NCI-H1436 (cell line): ENCODE measurements around the gene FBXW11.
"Not testable (repeated sequence)": the region's sequence is repeated elsewhere in the genome, so short reads cannot be mapped to it uniquely, and the experiment has no call there.

Experiments
- DNase-seq: peaks from one replicate; lab custom pipeline; 2025; lab: John Stamatoyannopoulos, UW

Gene FBXW11

DNA sequence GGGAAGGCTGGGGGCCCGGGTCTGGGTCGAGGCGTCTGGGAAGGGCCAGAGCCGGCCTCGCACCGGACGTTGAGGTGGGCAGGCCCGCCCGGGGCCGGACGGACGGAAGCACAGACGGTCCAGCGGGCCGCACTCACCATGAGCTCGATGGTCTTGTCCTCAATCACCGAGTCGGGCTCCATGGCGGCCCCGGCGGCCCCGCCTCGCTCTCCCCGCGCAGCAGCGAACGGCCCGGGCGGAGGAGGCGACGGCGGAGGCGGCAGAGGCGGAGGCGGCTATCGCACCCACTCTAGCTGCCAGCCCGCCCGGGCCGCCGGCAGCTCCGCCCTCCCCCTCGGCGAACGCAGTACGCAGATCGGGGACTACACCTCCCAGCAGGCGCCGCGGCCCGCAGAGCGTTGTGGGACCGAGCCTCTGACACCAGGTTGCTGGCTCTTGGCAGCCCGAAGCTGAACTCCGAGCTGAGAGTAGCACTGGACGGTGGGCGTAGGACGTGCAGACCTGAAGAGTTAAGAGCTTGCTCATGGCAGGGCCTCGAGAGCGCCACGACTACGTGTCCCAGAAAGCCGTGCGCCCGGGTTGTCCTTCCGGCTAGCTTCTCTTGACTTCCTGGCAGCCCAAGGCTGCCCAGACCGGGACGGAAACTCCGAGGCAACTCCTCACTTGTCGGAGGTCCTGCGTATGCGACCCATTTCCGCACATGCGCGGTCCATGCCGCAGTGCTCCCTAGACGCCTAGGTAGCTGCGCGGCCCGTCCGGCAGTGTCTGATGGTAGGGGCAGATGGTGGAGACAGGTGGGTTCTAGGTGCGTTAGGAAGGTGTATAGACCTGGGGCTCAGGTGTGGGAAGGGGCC lies at the start of gene FBXW11:
Gene FBXW11, minus strand, starts transcription at position 318 of the 854 bp plus-strand sequence. Its CDS starts 136 bp downstream, at position 182.
- peak; percentile 69 for DNase-seq

DNA sequence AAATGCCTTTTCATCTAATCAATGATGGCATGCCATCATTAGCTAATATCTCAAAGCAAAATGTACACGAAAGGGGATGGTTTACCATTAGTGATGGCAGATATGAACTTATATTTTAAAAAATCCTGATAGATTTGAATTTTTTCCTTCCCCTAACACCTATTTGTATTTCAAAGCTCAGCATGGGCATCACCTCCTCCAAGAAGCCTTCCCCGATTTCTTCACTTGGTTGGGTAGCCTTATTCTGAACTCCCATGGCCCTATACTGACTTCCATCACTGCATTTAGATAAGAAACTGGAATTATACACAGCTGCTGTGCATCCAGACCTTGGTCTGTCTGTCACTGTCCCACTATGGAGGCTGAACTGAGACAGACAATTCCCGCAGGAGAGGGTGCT lies 49.6 kb upstream of the FBXW11 start:
- DNase-seq: no peak

DNA sequence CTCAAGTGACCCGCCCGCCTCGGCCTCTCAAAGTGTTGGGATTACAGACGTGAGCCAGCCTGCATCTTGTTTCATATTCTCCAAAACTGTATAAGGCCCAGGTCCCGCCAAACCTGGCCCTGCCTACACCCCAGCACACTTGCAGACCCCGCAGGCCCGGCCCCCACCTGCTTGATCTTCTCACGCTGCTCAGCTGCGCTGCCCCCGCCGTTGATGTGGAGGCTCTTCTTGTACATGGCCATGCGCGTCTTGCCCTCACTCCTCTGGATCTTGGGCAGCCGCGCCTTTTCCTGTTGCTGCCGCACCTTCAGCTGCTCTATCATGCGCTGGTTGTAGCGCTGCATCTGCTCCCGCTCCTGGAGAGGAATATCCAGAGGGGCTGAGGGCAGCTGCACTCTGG lies 49.0 kb upstream of the FBXW11 start:
- no peak for DNase-seq

DNA sequence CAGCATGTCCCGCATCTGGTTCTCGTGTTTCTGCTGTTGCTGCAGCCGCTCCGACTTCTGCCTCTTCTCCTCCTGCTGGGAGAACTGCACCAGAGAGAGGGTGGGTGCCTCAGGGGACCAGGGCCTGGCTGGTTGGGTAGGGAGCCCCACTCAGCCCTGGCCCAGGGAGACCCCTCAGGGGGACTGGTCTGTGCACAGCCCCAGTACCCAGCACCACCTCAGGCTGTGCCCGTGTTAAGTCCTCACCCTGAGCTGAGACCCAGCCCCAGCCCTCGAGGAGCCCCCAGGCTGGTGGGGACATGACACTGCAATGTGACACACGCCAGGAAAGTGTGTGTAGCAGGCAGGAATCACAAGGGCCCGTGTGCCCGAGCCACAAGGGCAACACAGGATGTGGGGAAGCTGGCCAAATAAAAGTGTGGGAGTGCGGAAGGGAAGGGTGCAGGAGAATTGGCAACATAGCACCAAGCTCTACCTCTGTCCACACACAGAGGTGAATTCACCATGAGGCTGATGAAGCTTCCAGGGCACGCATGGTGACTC lies 48.2 kb upstream of the FBXW11 start:
- no peak for DNase-seq

DNA sequence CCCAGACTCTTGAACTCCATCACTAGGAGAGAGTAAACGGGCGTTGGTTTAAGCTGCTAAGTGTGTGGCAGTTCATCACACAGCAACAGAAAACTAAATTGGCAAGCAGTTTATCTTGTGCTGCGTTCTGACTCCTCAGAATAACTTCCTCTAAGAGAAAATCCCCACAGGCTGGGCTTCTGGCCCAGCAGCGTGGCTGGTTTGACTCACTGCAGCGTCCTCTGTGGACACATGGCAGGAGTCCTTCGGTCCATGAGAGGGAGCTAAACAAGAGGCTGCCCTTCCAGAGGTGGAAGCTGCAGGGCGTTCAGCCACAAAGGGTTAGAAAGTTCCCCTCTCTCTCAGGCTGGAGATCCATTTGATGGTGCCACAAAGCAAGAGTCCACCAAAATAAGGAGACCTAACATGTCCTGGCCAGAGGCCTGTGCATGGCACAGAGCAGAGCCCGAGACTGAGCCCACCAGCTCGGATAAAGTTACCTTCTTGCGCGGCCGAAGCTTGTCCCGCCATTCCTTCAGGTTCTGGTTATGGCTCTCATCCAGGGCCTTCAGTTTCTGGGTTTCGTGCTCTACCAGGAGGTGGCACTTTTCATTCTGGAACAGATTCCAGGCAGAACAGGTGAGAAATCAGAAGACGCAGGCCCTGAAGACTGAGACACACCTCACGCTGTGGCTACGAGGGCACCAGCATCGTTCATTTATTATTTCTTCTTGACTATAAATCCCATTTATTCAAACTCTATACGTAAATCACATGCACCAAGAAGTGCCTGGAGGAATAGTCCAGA lies 46.2 kb upstream of the FBXW11 start:
- DNase-seq: no peak

DNA sequence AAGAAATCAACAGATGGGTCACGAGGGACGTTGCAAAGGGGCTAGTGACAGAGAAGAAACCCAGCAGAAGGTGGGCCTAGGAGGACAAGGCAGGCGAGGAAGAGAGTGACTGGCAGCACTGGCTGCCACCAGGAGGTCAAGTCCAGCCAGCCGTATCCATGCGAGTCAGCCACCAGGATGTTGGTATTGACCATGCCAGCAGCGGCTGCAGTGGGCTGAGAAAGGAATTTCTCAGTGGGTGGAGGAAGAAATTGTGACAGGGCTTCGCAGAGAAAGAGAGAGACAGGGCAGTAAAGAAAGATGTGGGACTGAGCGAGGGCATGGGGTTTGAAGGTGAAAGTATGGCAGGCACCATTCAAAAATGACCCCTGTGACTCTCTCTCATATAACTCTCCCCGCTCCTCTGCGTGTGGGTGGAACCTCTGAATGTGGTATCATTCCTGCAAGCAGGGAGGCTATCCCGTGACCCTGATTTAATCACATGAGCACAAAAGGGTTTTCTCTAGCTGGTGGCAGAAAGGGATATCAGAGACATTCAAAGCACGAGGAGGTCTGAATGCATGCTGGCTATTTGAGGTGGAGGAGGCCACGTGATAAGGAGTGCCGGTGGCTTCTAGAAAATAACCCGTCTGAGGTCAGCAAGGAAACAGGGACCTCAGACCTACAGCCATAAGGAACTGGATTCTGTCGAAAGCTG lies 45.4 kb upstream of the FBXW11 start:
- no peak for DNase-seq

DNA sequence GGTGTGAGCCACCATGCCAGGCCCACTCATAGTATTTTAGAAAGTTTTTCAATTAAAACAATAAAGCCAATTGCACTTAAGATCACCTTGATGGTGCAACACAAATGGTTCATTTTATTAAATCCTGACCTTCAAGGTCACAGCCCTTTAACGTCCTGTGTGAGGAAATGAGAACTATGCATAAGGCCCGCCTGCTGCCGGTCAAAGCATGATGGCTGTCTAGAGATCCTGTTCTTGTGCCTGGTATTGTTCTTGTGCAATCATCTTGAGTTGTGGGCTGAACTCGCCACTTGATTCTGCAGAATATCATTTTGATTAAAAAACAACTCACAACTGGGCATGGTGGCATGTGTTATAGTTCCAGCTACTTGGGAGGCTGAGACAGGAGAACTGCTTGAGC lies 43.6 kb upstream of the FBXW11 start:
- no peak for DNase-seq

DNA sequence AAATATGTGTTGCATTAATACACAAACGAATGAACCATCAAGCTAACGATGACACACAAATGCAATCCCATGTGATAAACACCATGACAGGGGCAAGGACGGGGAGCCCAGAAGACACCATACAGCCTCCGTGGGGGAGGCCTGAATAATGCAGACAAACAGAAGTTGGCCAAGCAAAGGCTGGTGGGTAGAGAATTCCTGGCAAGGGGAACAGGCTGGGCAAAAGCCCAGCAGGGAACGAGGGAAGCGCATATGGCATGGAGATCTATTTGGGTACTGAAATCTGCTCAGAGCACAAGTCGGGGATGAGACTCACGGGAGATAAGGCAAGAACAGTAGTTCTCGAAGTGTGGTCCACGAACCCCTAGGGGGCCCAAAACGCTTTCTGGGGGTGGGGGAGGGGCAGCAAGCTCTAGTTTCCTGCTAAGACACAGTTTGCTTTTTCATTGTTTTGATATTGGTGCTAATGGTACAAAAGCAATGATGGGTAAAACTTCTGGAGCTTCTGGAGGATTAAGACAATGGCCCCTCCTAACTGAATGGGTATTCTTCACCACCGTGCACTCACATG lies 42.9 kb upstream of the FBXW11 start:
- DNase-seq: no peak

DNA sequence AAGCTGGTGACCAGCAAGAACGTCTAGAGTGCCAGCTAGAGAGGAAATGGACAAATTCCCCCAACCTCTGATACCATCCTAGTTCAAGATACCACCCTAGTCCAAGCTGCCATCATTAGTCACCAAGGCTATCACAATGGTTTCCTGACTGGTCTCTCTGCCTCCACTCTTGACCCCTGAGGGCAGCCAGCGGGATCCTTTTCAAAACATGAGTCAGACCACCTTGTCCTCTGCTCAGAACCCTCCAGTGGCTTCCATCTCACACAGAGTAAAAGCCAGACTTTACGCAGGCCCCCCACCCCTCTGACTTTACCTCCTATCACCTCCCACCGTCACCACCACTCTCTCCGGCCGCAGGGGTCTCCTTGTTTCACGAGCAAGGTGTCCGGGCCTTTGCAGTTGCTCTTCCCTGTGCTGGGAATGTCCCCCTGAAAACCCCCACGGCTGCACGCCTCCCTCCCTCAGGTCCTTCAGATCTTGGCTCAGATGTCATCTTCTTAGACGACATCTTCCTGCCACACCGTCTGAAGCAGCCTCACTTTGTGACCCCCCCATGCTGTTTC lies 42.2 kb upstream of the FBXW11 start:
- no peak for DNase-seq

DNA sequence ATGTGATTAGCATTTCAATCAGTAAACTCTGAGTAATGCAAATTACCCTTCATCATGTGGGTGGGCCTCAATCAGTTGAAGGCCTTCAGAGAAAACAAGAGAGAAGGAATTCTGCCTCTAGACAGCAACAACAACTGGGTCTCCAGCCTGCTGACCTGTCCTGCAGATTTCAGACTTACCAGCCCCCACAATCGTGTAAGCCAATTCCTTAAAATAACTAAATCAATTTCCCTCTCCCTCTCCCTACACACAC lies 41.7 kb upstream of the FBXW11 start:
- no peak for DNase-seq

DNA sequence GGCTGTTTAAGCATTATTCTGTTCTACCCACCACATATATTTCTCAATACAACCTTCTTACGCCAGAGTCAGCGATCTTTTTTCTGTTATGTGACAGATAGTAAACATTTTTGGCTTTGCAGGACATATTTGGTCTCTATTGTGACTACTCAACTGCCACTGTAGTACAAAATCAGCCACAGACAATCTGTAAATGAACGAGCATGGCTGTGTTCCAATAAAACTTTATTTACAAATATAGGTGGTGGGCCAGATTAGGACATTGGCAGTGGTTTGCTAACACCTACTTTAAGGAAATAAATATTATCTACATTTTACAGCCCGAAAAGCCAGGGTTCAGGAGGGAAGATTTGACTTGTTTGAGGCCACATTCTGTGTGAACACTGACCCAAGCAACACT lies 40.2 kb upstream of the FBXW11 start:
- no peak for DNase-seq

DNA sequence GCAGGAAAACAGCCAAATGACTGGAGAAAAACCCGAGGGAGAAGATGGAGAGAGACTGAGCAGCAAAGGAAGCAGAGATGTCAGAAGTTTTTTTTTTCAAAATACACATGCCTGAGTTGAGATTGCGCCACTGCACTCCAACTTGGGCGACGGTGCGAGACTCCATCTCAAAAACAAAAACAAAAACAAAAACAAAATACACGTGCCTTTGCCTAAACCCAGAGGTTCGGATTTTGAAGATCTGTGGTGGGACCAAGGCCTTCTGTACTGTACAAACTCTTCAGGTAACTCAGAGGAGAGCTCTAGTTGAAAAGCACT lies 38.8 kb upstream of the FBXW11 start:
- no peak for DNase-seq

DNA sequence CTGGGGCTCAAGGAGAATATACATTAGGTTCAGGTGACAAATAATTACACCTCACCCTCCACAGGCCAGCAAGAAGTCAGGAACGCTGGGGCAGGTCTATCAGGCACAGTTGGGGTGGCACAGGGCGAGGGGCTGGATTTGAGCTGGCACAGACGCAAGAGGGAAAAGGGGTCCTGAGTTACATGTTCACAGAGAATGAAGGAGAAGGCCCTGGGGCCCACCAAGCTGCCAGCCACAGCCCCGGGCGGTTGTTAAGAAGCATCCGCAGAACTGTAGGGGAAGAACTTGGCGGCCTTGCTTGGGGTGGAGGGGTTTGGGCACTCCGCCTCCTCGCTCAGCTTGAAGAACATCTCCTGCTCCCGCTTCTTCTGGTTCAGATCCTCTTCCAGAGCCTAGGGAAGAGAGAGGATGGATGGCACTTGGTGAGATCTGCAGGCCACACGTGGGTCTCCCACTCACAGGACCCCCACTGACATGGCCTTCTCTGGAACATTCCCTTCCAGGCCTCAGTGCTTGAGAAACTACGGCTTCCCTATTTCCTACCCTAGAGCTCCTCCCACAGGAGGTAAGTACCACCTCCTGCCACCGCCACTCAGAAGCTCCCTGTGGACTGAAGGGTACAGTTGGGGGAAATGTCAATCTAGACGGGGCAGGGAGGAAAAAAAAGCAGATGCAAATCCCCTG lies 38.3 kb upstream of the FBXW11 start:
- DNase-seq: no peak

DNA sequence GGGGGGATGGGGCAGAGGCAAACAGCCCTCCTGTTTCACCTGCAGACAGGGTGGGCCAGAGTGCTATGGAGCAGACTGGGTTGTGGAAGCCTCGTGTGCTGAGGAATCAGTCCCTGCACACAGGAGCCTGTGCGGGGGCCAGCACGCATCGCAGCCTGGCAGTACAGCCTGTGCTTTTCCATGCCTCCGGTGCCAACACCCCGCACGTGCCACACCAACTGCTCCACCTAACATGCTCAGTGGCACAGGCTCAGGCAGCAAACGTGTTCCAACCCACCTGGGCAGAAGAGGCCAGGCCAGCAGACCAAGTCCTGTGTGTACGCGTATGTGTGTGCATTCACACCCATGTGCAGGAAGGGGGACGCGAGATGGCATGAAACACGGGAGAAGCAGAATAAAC lies 37.4 kb upstream of the FBXW11 start:
- DNase-seq: no peak

DNA sequence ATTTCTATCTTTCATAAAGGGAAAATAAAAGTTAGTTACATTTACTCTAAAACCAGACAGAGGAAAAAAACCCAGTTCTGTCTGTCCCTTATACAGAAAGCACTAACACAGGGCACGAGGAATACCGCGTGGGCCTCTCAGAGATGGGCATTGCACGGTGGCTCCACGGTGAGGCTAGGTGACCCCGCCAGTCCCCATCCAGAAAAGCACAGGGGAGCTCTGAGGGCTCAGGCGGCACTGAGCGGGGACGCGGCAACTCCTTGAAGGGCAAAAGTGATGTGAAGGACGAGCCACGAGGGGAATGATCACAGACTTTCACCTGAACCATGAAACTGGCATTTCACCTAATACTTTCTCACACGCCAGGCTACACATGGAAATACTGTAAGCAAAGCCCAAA lies 35.7 kb upstream of the FBXW11 start:
- DNase-seq: no peak

DNA sequence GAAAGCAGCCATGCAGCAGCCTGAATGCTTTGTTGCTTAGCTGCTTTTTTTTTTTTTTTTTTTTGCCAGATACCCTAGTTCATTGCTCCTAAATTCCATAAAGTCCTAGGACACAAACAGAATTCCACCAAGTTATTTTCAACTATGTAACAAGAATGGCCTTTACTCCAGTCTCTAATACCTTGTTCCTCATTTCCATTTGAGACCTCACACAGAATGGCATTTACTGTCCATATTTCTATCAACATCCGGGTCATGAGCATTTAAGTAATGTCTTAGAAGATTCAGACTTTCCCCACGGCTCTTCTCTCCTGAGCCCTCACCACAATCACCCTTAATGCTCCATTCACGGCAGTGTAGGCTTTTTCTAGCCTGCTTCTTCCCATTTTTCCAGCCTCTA lies 31.7 kb upstream of the FBXW11 start:
- DNase-seq: no peak

DNA sequence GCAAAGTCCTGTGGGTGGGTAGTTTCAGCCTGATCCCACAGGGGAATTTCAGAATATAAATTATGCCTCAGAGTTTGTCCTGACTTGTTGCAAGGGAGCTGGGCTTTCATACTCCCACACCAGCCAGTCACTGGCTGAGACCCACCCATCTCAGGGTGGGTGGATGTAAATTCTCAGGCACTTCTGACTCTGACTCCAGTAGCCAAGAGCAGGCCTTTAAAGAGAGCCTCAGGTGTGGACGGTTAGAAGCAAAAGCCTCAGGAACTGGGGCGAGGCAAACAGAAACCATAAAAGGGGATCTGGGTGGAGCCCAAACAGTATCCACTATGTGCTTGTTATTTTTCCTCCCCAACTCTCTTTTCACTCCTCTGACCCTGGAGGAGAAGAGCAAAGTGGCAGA lies 28.6 kb upstream of the FBXW11 start:
- no peak for DNase-seq

DNA sequence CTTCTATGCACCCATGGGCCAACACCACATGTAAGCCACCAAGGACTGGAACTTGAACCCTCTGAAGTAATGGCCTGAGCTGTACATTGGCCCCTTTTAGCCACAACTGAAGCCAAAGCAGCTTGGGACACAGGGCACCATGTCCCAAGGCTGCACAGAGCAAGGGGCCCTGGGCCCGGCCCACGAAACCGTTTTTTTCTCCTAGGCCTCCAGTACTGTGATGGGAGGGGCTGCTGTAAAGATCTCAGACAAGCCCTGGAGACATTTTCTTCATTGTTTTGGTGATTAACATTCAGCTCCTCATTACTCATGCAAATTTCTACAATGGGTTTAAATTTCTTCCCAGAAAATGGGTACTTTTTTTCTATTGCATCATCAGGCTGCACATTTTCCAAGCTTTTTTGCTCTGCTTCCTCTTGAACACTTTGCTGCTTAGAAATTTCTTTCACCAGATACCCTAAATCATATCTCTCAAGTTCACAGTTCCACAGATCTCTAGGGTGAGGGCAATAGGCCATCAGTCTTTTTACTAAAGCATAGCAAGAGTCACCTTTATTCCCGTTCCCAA lies 25.5 kb upstream of the FBXW11 start:
- DNase-seq: no peak

DNA sequence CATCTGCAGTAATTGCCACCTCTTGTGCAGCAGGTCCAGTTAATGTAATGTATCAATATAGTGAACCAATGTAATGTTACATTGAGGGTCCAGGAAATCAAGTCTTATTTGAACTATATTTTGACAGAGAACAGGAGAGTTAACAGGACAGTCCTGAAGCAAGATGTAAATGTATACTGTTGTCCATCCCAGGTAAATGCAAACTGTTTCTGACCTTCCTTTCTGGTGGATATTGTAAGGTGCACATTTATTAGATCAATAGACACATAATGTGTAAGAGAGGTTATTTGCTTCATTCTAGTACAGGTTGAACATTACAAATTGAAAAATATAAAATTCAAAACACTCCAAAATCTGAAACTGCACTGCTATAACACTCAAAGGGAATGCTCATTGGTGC lies 23.4 kb upstream of the FBXW11 start:
- no peak for DNase-seq

DNA sequence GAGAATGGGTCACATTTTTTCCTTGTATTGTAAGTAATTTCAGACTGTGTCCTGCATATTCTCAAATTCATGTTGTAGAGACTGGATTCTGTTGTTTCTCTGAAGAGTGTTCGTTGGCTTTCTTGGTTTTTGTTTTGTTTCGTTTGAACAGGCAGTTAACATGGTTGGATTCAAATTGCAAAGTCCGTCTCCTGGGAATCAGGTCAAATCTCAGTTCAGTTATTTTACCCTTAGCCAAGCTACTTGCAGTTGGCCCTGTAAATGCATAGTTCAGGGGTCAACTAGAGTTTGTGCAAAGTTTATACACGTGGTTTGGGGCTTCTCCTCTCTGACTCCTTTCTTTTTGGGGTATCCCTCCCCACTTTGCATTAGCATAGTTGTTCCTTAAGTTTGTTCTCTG lies 21.7 kb upstream of the FBXW11 start:
- DNase-seq: no peak

DNA sequence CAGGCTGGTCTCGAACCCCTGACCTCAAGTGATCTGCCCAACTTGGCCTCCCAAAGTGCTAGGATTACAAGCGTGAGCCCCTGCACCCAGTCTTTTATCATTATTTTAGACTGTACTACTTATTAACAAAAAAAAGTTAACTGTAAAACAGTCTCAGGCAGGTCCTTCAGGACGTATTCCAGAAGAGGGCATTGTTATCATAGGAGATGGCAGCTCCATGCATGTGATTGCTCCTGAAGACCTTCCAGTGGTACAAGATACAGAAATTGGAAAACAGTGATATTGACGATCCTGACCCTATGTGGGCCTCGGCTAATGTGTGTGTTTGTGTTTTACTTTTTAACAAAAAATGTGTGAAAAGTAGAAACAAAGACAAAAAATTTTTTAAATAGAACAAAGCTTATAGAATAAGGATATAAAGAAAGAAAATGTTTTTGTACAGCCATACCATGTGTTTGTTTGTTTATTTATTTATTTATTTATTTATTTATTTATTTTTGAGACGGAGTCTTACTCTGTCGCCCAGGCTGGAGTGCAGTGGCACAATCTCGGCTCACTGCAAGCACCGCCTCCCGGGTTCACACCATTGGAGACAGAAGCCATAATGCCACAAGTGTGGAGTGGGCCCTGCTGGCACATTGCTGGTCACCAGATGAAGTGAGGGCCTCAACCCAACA lies 13.8 kb upstream of the FBXW11 start:
- DNase-seq: not testable (repeated sequence)
